NB4 (cell line): ENCODE data around the gene STT3B.

Source experiments
- CTCF ChIP-seq: IDR thresholded peaks from one replicate; pipeline ENCODE4 v1.5.1; 2012; ENCODE audit warnings: low read depth, low read length
- TF ChIP-seq, protein P1 (sequence below): IDR thresholded peaks from 2 replicates; pipeline ENCODE4 v1.6.1; 2011; ENCODE audit warnings: low read depth, low read length

- no peak for TF ChIP-seq CTCF
- TF ChIP-seq, protein P1, sequence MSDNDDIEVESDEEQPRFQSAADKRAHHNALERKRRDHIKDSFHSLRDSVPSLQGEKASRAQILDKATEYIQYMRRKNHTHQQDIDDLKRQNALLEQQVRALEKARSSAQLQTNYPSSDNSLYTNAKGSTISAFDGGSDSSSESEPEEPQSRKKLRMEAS: no peak
Measured at GRCh38 chr3:31495971-31496665, 36.6 kb upstream of the STT3B start.
